ENCODE results near the gene PCDH20. TPM values are rescaled to one million over a fixed set of nuclear protein-coding genes. Genes with fewer than 3 reads are reported as not detected.

The PCDH20 gene
- total RNA-seq, 1 experiment from 2014 or later: 2.1 TPM

DNA sequence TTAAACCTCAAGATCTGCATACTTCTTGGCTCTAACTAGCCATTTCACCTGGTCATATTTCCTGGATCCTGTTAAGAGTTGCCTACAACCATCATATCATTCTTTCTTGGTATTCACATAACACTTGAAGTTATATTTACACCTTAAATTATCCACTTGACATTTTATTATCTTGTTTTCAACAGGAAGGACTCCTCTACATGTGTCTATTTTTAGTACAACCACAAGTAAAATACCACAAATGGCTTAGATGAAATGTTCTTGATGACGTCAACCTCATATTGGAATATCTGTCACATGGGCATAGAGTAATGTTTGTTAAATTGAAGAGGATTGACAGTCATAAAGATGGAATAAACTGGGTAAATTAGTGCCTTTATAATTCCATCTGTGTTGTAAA is 9.4 kb downstream of the PCDH20 start:
- Histone ChIP-seq H3K9me3 (ENCODE audit: low read depth, low read length, poor library complexity, severe bottlenecking) (no peaks in the 10 kb centered on the region), H3K27ac (ENCODE audit: low read depth, low read length, poor library complexity, severe bottlenecking) (no peak overlapping the region), H3K4me3 (ENCODE audit: low read depth, low read length, poor library complexity, severe bottlenecking) (no peak overlapping the region), H3K36me3 (ENCODE audit: insufficient read depth, low read length, poor library complexity, severe bottlenecking) (no peaks in the 10 kb centered on the region), H3K27me3 (replicated peaks; ENCODE audit: insufficient read depth, low read depth, low read length, poor library complexity) (no peaks in the 10 kb centered on the region), H3K4me1 (ENCODE audit: insufficient read depth, low read length, poor library complexity, severe bottlenecking) (no peaks in the 10 kb centered on the region)
- ChIA-PET CTCF (no interaction called here), POLR2A (ENCODE audit: low non-redundant PET) (no interaction called here)
- TF ChIP-seq EZH2 (IDR thresholded peaks at IDR 0.05; ENCODE audit: borderline replicate concordance, low read depth, low read length, poor library complexity, severe bottlenecking): no peak
- TF ChIP-seq, protein P1, sequence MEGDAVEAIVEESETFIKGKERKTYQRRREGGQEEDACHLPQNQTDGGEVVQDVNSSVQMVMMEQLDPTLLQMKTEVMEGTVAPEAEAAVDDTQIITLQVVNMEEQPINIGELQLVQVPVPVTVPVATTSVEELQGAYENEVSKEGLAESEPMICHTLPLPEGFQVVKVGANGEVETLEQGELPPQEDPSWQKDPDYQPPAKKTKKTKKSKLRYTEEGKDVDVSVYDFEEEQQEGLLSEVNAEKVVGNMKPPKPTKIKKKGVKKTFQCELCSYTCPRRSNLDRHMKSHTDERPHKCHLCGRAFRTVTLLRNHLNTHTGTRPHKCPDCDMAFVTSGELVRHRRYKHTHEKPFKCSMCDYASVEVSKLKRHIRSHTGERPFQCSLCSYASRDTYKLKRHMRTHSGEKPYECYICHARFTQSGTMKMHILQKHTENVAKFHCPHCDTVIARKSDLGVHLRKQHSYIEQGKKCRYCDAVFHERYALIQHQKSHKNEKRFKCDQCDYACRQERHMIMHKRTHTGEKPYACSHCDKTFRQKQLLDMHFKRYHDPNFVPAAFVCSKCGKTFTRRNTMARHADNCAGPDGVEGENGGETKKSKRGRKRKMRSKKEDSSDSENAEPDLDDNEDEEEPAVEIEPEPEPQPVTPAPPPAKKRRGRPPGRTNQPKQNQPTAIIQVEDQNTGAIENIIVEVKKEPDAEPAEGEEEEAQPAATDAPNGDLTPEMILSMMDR (conservative IDR thresholded peaks at IDR 0.05; ENCODE audit: low read depth, low read length): no peak
- no TSS peak for BruUV-seq (replicated peaks)
- no peak for DNase-seq (ENCODE audit: low spot score)
- intact Hi-C loops (cut with micrococcal nuclease; ENCODE audit: unreplicated experiment): no loop called here

DNA sequence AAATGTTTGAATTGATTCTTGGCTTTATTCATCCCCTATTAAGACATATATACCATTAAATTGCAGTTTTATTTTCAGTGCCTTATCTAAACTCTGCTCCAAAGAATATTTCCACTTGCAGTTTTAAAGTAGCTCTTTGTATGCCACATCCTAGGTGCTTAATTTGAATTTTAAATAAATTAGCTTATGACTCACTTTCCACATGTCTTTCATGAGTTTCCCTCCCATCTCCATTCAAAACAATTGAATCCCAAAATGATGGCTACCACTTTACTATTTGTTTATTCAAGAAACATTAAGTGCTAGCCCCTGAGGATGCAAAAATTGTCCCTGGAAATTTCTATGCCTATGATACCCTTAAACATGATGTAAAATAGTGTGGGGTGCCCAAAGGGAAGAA is 19.5 kb downstream of the PCDH20 start:
- ChIA-PET POLR2A (ENCODE audit: low non-redundant PET) (no interaction called here), CTCF (no interaction called here)
- H3K4me1 ChIP-seq (ENCODE audit: insufficient read depth, low read length, poor library complexity, severe bottlenecking): no peaks in the 10 kb centered on the region
- H3K4me3 ChIP-seq (ENCODE audit: low read depth, low read length, poor library complexity, severe bottlenecking): no peak overlapping the region
- no peak for DNase-seq (ENCODE audit: low spot score)
- no TSS peak for BruUV-seq (replicated peaks)
- no peaks in the 10 kb centered on the region for H3K27me3 ChIP-seq (replicated peaks; ENCODE audit: insufficient read depth, low read depth, low read length, poor library complexity)
- TF ChIP-seq, protein P1 (conservative IDR thresholded peaks at IDR 0.05; ENCODE audit: low read depth, low read length): no peak
- no peak for TF ChIP-seq EZH2 (IDR thresholded peaks at IDR 0.05; ENCODE audit: borderline replicate concordance, low read depth, low read length, poor library complexity, severe bottlenecking)
- intact Hi-C loops (cut with micrococcal nuclease; ENCODE audit: unreplicated experiment): no loop called here
- H3K9me3 ChIP-seq (ENCODE audit: low read depth, low read length, poor library complexity, severe bottlenecking): no peaks in the 10 kb centered on the region
- no peaks in the 10 kb centered on the region for H3K36me3 ChIP-seq (ENCODE audit: insufficient read depth, low read length, poor library complexity, severe bottlenecking)
- H3K27ac ChIP-seq (ENCODE audit: low read depth, low read length, poor library complexity, severe bottlenecking): no peak overlapping the region

DNA sequence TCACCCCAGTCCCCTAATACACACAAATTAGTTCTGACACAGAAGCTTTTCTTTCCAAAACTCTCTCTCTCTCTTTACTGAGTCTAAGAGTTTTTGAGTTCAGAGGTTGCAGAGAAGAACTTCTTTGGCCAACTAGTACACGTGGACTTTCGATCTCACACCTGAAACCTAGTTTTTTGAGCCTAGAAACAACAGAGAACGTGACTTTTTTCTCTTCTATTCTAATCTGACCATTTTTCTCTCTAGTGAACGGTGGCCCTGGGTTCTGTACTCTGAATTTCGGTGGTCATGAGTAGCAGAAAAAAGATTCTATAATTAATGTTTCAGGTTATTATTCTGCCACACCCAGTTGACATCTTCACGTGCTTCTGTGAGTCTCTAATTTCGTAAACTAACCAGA is 24.2 kb downstream of the PCDH20 start:
- BruUV-seq (replicated peaks): no TSS peak
- Histone ChIP-seq H3K4me1 (ENCODE audit: insufficient read depth, low read length, poor library complexity, severe bottlenecking) (no peaks in the 10 kb centered on the region), H3K27me3 (replicated peaks; ENCODE audit: insufficient read depth, low read depth, low read length, poor library complexity) (no peaks in the 10 kb centered on the region), H3K4me3 (ENCODE audit: low read depth, low read length, poor library complexity, severe bottlenecking) (no peak overlapping the region), H3K9me3 (ENCODE audit: low read depth, low read length, poor library complexity, severe bottlenecking) (no peaks in the 10 kb centered on the region), H3K36me3 (ENCODE audit: insufficient read depth, low read length, poor library complexity, severe bottlenecking) (no peaks in the 10 kb centered on the region), H3K27ac (ENCODE audit: low read depth, low read length, poor library complexity, severe bottlenecking) (no peak overlapping the region)
- DNase-seq (ENCODE audit: low spot score): no peak
- ChIA-PET CTCF (no interaction called here), POLR2A (ENCODE audit: low non-redundant PET) (no interaction called here)
- no peak for TF ChIP-seq EZH2 (IDR thresholded peaks at IDR 0.05; ENCODE audit: borderline replicate concordance, low read depth, low read length, poor library complexity, severe bottlenecking)
- TF ChIP-seq, protein P1 (conservative IDR thresholded peaks at IDR 0.05; ENCODE audit: low read depth, low read length): no peak
- intact Hi-C loops (cut with micrococcal nuclease; ENCODE audit: unreplicated experiment): no loop called here

All from A673 (cell line).